HEK293 (cell line): Measurements from ENCODE around the gene RALGAPA2.

ENCODE experiments used
- CTCF ChIA-PET: fragments of 350-600 bp; formaldehyde crosslinking; extraction: SDS; loops from one replicate; lab custom pipeline; 2021; ENCODE audit warnings: antibody characterized with exemption; lab: Yijun Ruan, JAX
- POLR2A ChIA-PET: fragments of 300-600 bp; formaldehyde crosslinking; extraction: SDS; loops from one replicate; lab custom pipeline; 2020; ENCODE audit warnings: antibody characterized with exemption, inconsistent platforms; lab: Yijun Ruan, JAX
- H3K27ac ChIP-seq: fragments of 200-500 bp; sonication (Bioruptor generic); 2 replicates; pipeline ENCODE4 v1.5.1; 2014; ENCODE audit warnings: low read depth, low read length, control low read depth, inconsistent platforms; ENCODE audit errors: extremely low read depth
- H3K36me3 ChIP-seq, 2 experiments: fragments of 200-500 bp in 1 of 2; sonication (Bioruptor generic) in 1 of 2; 1 replicate in 1 of 2; 2 replicates in 1 of 2; pipeline ENCODE4 v1.5.1; 2014 to 2017; ENCODE audit warnings: inconsistent platforms in 2 of 2, low read length in 2 of 2; ENCODE audit not compliant: control insufficient read depth in 2 of 2, insufficient read depth in 1 of 2
- H3K4me1 ChIP-seq: fragments of 200-500 bp; sonication (Bioruptor generic); 2 replicates; pipeline ENCODE4 v1.5.1; 2014; ENCODE audit warnings: mild to moderate bottlenecking, low read length, inconsistent platforms; ENCODE audit not compliant: control insufficient read depth, insufficient read depth
- H3K4me3 ChIP-seq: 2 replicates; pipeline ENCODE4 v1.5.1; 2011; ENCODE audit warnings: low read depth, mild to moderate bottlenecking, control low read depth, low read length, moderate library complexity
- H3K9me3 ChIP-seq: fragments of 200-500 bp; sonication (Bioruptor generic); 2 replicates; pipeline ENCODE4 v1.5.1; 2014; ENCODE audit warnings: low read depth, low read length, inconsistent platforms; ENCODE audit not compliant: control insufficient read depth, insufficient read depth
- BCL6B ChIP-seq: fragments of 450-650 bp; formaldehyde crosslinking; IDR thresholded peaks from 2 replicates; pipeline ENCODE4 v1.5.1; 2017; ENCODE audit warnings: missing biosample characterization, missing genetic modification characterization
- EGR2 ChIP-seq: fragments of 450-650 bp; formaldehyde crosslinking; IDR thresholded peaks from 2 replicates; pipeline ENCODE4 v1.5.1; 2016; ENCODE audit warnings: low read depth, missing biosample characterization, missing genetic modification characterization
- FEZF1 ChIP-seq: fragments of 450-650 bp; formaldehyde crosslinking; IDR thresholded peaks from 2 replicates; pipeline ENCODE4 v1.5.1; 2016; ENCODE audit warnings: missing biosample characterization, missing genetic modification characterization
- GFI1B ChIP-seq: fragments of 450-650 bp; formaldehyde crosslinking; IDR thresholded peaks from 2 replicates; pipeline ENCODE4 v1.5.1; 2016; ENCODE audit warnings: missing biosample characterization, missing genetic modification characterization
- HOXA7 ChIP-seq: sonication (generic); formaldehyde crosslinking; IDR thresholded peaks from 2 replicates; pipeline ENCODE4 v1.8.1; 2022; ENCODE audit warnings: missing genetic modification reagents, borderline replicate concordance
- MYNN ChIP-seq: fragments of 450-650 bp; formaldehyde crosslinking; IDR thresholded peaks from 2 replicates; pipeline ENCODE4 v1.5.1; 2016; ENCODE audit warnings: missing biosample characterization, missing genetic modification characterization, borderline replicate concordance
- PRDM4 ChIP-seq: fragments of 450-650 bp; formaldehyde crosslinking; IDR thresholded peaks from 2 replicates; pipeline ENCODE4 v1.5.1; 2017; ENCODE audit warnings: missing biosample characterization, missing genetic modification characterization
- PRDM6 ChIP-seq: fragments of 450-650 bp; formaldehyde crosslinking; IDR thresholded peaks from 2 replicates; pipeline ENCODE4 v1.5.1; 2017; ENCODE audit warnings: missing biosample characterization, missing genetic modification characterization
- SCRT1 ChIP-seq: fragments of 450-650 bp; formaldehyde crosslinking; IDR thresholded peaks from 2 replicates; pipeline ENCODE4 v1.5.1; 2016; ENCODE audit warnings: missing biosample characterization, missing genetic modification characterization, borderline replicate concordance
- WT1 ChIP-seq: fragments of 450-650 bp; formaldehyde crosslinking; IDR thresholded peaks from 2 replicates; pipeline ENCODE4 v1.5.1; 2016; ENCODE audit warnings: missing biosample characterization, missing genetic modification characterization
- ZFHX2 ChIP-seq: fragments of 450-650 bp; formaldehyde crosslinking; conservative IDR thresholded peaks from 2 replicates; pipeline ENCODE4 v1.5.1; 2016; ENCODE audit warnings: missing biosample characterization, missing genetic modification characterization
- ZIC2 ChIP-seq: fragments of 450-650 bp; formaldehyde crosslinking; IDR thresholded peaks from 2 replicates; pipeline ENCODE4 v1.5.1; 2016; ENCODE audit warnings: missing biosample characterization, missing genetic modification characterization
- ZNF202 ChIP-seq: fragments of 450-650 bp; formaldehyde crosslinking; IDR thresholded peaks from 2 replicates; pipeline ENCODE4 v1.5.1; 2016; ENCODE audit warnings: missing biosample characterization, missing genetic modification characterization, borderline replicate concordance
- ZNF350 ChIP-seq: fragments of 450-650 bp; formaldehyde crosslinking; IDR thresholded peaks from 2 replicates; pipeline ENCODE4 v1.5.0; 2017; ENCODE audit warnings: missing biosample characterization, mild to moderate bottlenecking, missing genetic modification characterization
- ZNF391 ChIP-seq: fragments of 450-650 bp; formaldehyde crosslinking; IDR thresholded peaks from 2 replicates; pipeline ENCODE4 v1.5.1; 2016; ENCODE audit warnings: low read depth, missing biosample characterization, missing genetic modification characterization, borderline replicate concordance
- ZNF514 ChIP-seq: fragments of 450-650 bp; formaldehyde crosslinking; IDR thresholded peaks from 2 replicates; pipeline ENCODE4 v1.5.1; 2016; ENCODE audit warnings: missing biosample characterization, missing genetic modification characterization
- ZNF549 ChIP-seq: fragments of 450-650 bp; IDR thresholded peaks from 2 replicates; pipeline ENCODE4 v1.5.1; 2018; ENCODE audit warnings: missing biosample characterization, missing genetic modification characterization, mild to moderate bottlenecking, inconsistent platforms, moderate library complexity
- ZNF555 ChIP-seq: fragments of 450-650 bp; formaldehyde crosslinking; conservative IDR thresholded peaks from 2 replicates; pipeline ENCODE4 v1.5.1; 2017; ENCODE audit warnings: missing biosample characterization, mild to moderate bottlenecking, missing genetic modification characterization, inconsistent platforms
- ZNF561 ChIP-seq: fragments of 450-650 bp; IDR thresholded peaks from 2 replicates; pipeline ENCODE4 v1.5.1; 2018; ENCODE audit warnings: missing biosample characterization, missing genetic modification characterization, borderline replicate concordance
- ZNF629 ChIP-seq: fragments of 450-650 bp; formaldehyde crosslinking; IDR thresholded peaks from 2 replicates; pipeline ENCODE4 v1.5.1; 2017; ENCODE audit warnings: missing biosample characterization, missing genetic modification characterization
- ZNF654 ChIP-seq: fragments of 450-650 bp; formaldehyde crosslinking; IDR thresholded peaks from 2 replicates; pipeline ENCODE4 v1.5.1; 2016; ENCODE audit warnings: low read depth, missing biosample characterization, missing genetic modification characterization
- ZNF692 ChIP-seq: fragments of 450-650 bp; formaldehyde crosslinking; IDR thresholded peaks from 2 replicates; pipeline ENCODE4 v1.5.1; 2016; ENCODE audit warnings: missing biosample characterization, missing genetic modification characterization
- ZNF792 ChIP-seq: fragments of 450-650 bp; formaldehyde crosslinking; IDR thresholded peaks from 2 replicates; pipeline ENCODE4 v1.5.1; 2016; ENCODE audit warnings: missing biosample characterization, missing genetic modification characterization

The RALGAPA2 gene

GRCh38 chr20:20415321-20415720 lies 297.1 kb downstream of the RALGAPA2 start:
- TF ChIP-seq ZNF561 (tag by site-specific recombination): no peak
- ChIA-PET POLR2A (no interaction called here), CTCF (no interaction called here)
- Histone ChIP-seq H3K36me3 (no peaks in the 10 kb centered on the region), H3K4me1 (peaks cover 7% of the 10 kb centered on the region), H3K27ac (no peak overlapping the region), H3K9me3 (no peaks in the 10 kb centered on the region), H3K4me3 (no peak overlapping the region)

GRCh38 chr20:20414640-20415220 lies 297.7 kb downstream of the RALGAPA2 start:
- CTCF ChIA-PET: no interaction called here
- Histone ChIP-seq H3K27ac (no peak overlapping the region), H3K4me1 (peaks cover 7% of the 10 kb centered on the region), H3K4me3 (no peak overlapping the region), H3K9me3 (no peaks in the 10 kb centered on the region), H3K36me3 (no peaks in the 10 kb centered on the region)
- POLR2A ChIA-PET: no interaction called here
- TF ChIP-seq PRDM4 (tag by site-specific recombination) (peak; percentile 93), PRDM6 (tag by site-specific recombination) (0 out of 2 replicates have a peak, but pooled peaks have one; percentile 6), EGR2 (tag by site-specific recombination) (peak; percentile 64; the same call in 1 of the 2 replicates), BCL6B (no peak), ZFHX2 (peak; percentile 88)
- TF ChIP-seq, all 188 proteins: peak for 4

- Histone ChIP-seq H3K4me3 (no peak overlapping the region), H3K9me3 (no peaks in the 10 kb centered on the region), H3K4me1 (peaks cover 7% of the 10 kb centered on the region), H3K36me3 (no peaks in the 10 kb centered on the region), H3K27ac (no peak overlapping the region)
- POLR2A ChIA-PET: no interaction called here
- CTCF ChIA-PET: no interaction called here
- TF ChIP-seq ZNF654 (tag by site-specific recombination) (no peak), ZNF202 (peak; percentile 82), ZNF350 (no peak), ZNF792 (tag by site-specific recombination) (no peak), ZNF549 (tag by site-specific recombination) (no peak), GFI1B (no peak), PRDM6 (tag by site-specific recombination) (no peak), FEZF1 (peak; percentile 84), ZNF629 (tag by site-specific recombination) (no peak), HOXA7 (CRISPR knock-in tag) (no peak), ZIC2 (tag by site-specific recombination) (peak; percentile 88), ZNF514 (tag by site-specific recombination) (no peak), WT1 (no peak), MYNN (no peak), ZNF391 (tag by site-specific recombination) (no peak), ZNF555 (tag by site-specific recombination) (no peak), SCRT1 (no peak), ZNF692 (tag by site-specific recombination) (no peak)
Observed at GRCh38 chr20:20413810-20414281, 298.6 kb downstream of the RALGAPA2 start.
